ENCODE data around the gene ZC3H12C.
"Not testable (repeated sequence)": the region's sequence is repeated elsewhere in the genome, so short reads cannot be mapped to it uniquely, and the experiment has no call there.

The ZC3H12C gene

DNA sequence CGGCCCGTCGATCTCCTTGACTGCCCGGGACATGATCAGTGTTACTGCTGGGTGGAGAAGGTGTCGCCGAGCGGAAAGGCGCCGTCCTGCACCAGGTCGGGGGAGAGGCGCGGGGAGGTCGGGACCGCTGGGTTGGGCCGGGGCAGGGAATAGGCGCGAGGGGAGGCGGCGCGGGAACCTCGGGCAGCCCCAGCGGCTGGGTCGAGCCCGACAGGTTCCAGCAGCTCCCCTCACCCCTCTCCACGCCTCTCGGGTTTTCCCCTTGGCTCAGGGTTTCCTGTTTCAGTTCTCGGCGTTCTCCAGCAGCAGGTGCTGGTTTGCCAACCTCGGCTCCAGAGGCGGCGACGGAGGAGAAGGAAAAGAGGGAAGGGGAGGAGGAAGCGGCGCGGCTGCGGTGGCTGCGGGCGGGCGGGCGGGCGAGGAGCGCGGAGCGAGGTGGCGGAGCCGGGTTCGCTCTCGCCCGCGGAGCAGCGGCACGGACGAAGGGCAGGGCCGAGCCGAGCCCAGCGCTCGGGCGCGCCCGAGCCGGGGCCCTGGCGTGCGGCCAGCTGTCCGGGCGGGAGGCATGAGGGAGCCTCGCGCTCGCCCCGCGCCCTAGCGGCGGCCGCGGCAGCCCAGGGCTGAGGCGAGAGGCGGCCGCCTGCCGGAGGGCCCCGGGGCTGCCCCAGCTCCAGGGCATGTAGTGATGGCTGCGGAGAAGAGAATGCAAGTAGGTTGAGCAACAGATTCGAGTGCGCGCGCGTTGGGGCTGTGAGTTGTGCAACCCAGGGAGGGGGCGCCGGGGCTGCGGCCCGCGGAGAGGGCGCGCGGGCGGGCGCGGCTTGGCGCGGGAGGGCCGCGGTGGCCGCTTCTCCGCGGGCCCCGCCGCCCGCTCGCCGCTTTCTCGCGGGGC lies at the start of gene ZC3H12C:
Gene ZC3H12C (plus strand): TSS at position 878 of the 892 bp plus-strand sequence. CDS start 20 bp downstream, outside the sequence.
- DNase-seq: peak; percentile 82 to 84

DNA sequence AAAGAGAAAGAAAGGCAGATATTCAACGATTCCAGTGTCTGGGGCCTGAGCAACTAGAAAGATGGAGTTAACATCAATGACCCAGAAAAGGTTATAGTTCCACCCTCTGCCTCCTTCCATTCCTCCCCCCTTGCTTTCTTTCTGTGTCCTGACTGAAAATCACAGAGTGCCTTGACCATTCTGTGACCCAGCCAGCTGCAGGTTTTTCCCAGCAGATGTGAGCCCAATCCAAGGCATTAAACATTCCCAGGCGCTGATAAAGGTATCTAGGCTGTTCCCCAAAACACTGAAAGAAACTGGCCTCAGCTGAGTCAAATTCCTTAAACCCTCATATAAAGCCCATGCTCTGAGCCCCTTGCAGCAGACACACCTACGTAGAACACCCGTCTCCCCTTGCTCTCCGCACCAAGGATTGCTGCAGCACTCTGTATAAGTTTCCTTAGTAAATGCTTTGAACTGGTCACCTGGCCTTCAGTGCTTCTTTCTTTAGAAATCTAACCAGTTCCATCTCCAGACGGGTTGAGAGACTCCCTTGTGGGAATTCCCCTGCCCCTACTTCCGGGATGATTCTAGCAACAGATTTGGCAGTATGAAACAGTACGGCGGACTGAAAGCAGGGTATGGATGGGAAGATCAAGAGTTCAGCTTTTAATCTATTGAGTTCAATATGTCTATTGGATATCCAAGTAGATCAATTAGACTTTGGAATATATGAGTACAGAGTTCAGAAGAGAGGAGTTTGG lies 48.8 kb upstream of the ZC3H12C start:
- DNase-seq: no peak

DNA sequence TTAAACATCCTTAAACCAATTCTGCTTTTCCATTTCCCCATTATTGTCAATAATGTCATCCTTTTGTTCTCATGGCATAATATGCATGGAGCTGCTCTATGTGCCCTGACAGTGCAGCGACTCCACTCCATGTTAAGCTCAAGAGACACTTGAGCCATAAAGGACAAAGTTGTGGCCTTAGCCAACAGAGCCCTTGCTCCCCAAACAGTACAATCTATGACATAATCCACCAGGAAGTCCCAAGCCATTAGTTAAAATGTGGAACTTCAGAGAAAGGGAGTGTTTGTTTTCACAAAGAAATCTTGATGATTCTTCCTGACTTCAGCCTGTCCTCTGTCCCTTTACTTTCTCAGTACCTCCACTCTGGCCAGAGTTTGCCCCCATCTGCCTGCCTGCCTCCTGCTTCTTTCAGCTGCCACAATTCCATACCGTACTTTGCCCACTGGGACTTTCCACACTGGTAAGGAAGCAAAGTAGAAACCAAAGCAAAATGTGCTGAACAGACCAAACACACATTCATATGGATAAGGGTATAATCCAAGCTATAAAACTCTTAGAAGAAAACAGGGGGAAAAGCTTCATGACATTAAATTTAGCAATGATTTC lies 46.3 kb upstream of the ZC3H12C start:
- DNase-seq: no peak

DNA sequence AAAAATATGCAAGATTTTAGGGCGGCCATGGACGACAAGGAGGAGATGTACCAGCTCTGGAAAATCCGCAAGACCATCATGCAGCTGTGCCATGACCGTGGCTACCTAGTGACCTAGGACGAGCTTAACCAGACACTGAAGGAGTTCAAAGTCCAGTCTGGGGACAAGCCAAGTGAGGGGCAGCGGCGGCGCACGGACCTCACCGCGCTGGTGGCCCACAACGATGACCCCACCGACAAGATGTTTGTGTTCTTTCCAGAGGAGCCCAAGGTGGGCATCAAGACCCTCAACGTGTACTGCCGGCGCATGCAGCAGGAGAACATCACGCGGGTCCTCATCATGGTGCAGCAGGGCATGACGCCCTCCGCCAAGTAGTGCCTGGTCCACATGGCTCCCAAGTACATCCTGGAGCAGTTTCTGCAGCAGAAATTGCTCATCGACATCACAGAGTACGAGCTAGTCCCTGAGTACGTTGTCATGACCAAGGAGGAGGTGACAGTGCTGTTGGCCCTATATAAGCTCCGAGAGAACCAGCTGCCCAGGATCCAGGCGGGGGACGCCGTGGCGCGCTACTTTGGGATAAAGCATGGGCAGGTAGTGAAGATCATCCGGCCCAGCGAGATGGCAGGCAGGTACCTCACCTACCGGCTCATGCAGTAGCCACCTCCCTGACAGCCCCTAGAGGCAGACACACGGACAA lies 43.5 kb upstream of the ZC3H12C start:
- no peak for DNase-seq

DNA sequence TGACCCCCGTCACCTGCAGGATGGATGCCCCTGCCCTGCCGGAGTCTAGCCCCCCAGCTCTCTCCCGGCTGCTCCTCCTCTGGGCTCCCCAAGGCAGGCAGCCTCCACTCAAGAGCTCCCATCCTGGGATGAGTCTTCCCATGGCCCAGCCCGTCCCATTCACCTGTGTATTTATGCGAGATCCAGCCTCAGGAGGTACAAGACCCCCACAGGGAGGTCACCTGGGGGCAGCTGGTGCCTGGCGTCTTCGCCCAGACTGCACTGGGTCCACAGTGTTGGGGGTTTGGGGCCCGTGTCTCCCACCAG lies 43.0 kb upstream of the ZC3H12C start:
- no peak for DNase-seq

DNA sequence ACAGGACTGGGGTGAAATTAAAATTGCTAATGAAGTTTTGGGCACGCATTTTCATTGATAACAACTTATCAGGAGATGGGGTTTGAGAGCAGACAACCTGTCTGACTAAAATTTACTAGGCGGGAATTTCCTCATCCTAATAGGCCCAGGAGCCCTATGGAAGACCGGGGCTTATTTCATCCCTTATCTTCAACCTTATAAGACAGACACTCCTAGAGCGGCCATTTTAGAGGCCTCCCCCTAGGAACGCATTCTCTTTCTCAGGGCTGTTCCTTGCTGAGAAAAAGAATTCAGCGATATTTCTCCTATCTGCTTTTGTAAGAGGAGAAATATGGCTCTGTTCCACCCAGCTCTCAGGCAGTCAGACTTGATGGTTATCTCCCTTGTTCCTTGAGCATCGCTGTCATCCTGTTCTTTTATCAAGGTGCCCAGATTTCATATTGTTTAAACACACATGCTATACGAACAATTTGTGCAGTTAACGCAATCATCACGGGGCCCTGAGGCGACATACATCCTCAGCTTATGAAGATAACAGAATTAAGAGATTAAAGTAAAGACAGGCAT lies 39.3 kb upstream of the ZC3H12C start:
- DNase-seq: no peak

DNA sequence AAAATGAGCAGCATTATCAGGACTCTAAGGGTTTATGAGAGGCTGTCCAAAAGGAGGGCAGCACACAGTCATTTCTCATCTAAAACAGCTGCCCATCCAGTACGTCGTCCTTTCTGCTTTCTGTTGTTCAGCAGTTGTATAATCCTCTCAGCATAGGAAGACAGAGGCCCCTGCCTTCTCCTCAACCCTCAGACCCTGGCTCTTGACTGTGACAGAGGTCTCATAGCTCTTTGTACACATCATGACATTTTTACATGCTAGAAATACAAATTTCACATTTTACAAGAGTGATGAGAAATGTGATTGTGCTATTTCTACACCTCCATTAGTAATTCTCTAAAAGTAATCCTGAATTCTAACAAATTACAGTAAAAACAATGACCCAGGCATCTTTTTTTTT lies 36.2 kb upstream of the ZC3H12C start:
- DNase-seq: no peak

DNA sequence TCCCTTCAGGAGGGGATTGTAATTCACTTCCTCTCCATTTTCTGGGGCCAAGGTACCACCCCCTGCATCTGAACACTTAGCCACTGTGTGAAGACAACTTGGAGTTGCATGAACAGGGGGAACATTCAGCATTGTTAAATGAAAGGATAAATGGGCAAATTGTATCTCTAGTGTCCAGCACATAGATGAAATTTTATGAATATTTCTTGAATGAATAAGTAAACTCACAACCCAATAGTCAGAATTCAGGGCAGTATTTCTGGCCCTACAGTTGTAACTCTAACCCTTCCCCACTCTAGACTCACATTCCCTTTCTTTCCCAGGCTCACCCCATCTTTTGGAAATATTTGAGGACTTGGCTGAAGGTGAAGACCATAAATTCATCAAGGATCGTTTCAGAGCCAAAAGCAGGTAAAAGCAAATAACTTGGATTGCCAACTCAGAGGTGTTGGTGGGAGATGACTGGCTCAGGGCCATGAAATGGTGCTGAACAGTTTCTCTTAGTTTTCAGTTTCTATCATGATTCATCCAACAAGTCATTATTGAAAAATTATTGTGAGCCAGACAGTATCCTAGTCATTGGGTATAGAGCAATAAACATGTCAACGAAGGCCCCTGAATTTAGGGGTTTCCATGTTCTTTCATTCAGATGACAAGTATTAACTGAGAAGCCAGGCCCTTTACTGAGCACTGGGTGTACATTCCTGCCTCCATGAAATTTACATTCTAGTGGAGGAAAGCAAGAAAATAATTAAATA lies 33.3 kb upstream of the ZC3H12C start:
- no peak for DNase-seq

DNA sequence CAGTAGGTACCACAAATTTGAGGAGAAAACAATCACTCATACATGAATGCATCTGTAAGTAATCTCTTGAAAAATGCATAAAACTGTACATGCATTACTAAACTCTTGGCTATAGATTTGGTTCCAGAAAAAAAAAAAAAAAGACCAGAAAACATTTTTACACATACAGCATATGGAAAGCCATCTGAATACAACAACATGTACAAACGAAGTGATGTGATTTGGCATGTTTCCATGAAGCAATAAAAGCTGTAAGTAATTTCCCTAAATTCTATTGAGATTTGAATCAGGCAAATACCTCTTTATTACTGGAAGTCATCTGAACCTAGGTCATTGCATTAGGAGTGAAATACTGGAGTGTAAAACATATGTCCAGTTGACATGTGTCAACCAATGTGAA lies 31.9 kb upstream of the ZC3H12C start:
- DNase-seq: no peak

DNA sequence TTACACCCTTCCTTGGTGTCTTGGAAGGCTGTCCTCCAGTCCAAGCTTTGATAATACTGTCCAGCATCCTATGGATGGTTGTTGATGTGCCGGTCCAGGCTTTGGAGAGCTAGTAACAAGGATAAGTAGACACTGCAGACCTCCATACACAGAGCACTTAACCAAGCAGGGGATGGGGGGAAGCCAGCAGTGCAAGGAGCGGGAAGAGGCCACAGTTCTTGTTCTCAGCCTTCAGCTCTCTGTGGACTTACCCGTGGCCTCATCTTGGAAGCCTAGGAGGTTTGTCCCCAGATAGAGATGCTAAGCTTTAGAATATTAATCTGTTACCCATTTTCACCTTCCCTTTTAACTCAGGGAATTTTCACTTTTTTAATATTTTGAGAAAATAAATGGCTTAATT lies 30.9 kb upstream of the ZC3H12C start:
- no peak for DNase-seq

DNA sequence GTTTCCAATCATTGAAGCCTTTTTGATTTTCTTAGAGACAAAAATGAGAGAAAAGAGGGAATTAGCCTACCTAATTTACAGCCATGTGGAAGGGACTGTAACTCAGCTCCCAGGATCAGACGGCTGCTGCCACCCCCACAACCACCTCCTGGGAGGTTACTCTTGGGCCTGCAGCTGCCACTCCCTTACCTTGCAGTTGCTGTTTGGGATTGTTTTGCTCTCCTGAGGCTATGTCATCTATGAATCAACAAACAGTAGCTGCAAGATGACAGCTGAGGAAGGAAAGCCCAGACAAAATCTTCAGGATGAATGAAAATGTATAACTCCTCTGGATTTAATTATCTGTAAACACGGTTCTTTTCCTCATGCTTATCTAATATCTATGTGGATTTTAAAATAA lies 28.0 kb upstream of the ZC3H12C start:
- no peak for DNase-seq

DNA sequence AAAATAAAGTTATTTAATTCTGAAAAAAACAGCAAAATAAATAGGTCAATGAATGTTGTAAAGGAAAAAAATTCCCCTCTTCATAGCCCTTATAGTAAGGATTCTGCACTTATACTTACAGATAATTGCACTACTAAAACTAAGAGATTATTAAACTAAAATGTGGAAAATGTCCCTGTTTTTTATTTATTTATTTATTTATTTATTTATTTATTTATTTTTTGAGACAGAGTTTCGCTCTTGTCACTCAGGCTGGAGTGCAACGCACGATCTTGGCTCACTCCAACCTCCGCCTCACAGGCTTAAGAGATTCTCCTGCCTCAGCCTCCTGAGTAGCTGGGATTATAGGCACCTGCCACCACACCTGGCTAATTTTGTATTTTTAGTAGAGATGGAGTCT lies 25.2 kb upstream of the ZC3H12C start:
- DNase-seq: not testable (repeated sequence)

DNA sequence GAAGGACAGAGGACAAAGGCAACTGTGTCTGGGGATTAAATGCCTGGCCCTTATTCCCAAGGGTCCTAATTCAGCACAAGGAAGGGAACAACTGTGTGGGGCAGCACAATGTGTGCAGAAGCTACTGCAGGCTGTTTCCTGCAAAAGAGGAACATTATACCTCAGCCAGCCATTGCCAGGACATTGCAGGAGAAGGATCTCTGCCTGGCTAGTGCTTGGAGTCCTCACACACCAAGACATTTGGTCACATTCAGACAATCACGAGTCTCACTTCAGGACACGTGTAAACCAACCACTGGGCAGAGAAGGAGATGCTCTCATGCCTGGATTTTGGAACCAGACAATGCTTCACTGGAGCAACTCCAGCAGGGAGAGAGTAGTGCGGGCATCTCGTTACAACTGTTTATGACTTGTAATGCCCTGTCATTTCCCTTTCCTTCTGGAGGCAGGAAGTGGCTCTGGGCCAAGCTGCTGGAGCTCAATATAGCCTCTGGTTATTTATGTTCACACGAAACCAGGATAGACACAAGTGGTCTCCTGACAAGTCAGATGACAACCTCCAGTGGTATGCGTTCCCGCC lies 23.9 kb upstream of the ZC3H12C start:
- peak; percentile 29 to 61 for DNase-seq

DNA sequence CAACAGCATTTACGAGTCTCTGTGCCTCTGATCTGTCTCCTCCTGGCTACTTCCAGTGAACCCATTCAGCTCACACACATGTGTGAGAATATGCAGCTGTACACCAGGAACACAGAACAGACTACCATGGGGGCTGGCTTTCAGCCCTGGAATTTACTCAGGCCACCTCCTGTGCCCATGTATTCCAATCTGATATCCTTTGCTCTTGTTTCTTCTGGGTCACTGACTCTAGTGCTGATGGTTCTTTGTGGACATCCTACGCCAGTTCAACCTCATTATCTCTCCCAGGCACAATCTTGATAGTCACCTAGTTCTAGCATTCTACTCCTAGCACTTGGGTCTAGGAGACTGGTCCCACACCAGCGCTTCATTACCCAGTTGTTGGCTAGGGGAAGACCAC lies 23.0 kb upstream of the ZC3H12C start:
- no peak for DNase-seq

DNA sequence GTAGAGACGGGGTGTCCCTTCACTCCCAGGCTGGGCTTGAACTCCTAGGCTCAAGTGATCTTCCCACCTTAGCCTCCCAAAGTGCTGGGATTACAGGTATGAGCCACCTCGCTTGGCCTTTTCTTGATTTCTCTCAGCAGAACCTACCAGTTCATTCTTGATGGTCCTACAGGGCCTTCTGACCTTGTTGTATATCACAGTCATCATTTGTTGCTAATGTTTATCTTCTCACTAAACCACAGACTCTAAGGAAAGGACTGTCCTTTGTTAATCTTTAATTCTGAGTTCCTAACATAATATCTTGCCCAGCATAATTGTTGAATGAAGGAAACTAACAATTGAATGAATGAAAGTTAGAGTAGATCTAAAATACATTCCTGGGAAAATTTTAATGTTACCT lies 22.0 kb upstream of the ZC3H12C start:
- DNase-seq: no peak

DNA sequence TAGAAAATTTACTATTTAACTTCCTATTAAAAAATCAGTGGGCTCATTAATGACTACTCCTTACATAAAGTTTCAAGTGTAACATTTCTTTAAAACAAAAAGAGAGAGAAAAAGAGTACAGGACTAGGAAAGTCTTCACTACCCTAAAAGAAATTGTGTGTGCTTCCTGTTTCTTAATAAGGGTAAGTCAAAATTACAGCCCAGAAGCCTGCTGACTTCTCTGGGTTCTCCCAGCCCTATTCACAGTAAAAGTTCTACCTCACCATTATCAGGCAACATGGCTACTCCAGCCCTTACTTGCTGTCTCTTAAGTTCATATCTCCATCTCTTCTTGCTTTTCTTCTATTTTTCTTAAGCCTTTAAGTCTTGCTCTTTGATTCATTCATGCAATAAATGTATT lies 20.3 kb upstream of the ZC3H12C start:
- no peak for DNase-seq

DNA sequence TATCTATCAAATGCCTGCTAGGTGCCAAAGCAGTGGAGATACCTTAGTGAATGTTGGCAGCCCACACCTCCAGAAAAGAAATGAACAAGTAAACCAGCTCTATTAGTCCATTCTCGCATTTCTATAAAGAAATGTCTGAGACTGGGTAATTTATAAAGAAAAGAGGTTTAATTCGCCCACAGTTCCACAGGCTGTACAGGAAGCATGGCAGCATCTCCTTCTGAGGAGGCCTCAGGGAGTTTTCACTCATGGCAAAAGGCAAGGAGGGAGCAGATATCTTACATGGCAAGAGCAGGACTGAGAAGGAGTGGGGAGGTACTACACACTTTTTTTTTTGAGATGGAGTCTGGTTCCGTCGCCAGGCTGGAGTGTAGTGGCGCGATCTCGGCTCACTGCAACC lies 18.7 kb upstream of the ZC3H12C start:
- DNase-seq: no peak

DNA sequence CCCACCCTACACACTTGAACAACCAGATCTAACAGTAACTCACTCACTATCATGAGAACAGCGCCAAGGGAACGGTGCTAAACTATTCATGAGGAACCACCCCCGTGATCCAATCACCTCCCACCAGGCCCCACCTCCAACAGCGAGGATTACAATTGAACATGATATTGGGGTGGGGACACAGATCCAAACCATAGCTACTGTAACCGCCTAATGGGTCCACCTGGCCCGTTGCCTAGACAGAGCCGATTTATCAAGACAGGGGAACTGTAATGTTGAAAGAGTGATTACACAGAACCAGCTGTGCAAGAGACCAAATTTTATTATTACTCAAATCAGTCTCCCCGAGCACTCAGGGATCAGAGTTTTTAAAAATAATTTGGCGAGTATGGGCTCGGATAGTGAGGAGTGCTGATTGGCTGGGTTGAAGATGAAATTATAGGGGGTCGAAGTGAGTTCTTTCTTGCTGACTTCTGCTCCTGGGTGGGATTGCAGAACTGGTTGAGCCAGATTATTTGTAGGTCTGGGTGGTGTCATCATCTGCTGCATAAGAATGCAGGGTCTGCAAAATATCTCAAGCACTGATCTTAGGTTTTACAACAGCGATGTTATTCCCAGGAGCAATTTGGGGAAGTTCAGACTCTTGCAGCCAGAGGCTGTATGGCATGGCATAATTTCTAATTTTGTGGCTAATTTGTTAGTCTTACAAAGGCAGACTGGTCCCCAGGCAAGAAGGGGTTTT lies 17.9 kb upstream of the ZC3H12C start:
- no peak for DNase-seq

DNA sequence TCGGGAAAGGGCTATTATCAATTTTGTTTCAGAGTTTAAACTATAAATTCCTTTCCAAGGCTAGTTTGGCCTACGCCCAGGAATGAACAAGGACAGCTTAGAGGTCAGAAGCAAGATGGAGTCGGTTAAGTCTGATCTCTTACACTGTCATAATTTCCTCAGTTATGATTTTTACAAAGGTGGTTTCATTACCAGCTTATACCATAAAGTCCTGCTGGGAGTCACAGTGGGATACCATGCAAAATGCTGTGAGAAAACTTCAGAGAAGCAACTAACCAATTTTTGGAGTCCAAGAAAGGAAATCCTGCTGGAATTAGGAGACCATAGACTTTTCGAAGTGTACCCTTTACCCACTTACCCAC lies 17.4 kb upstream of the ZC3H12C start:
- DNase-seq: no peak

DNA sequence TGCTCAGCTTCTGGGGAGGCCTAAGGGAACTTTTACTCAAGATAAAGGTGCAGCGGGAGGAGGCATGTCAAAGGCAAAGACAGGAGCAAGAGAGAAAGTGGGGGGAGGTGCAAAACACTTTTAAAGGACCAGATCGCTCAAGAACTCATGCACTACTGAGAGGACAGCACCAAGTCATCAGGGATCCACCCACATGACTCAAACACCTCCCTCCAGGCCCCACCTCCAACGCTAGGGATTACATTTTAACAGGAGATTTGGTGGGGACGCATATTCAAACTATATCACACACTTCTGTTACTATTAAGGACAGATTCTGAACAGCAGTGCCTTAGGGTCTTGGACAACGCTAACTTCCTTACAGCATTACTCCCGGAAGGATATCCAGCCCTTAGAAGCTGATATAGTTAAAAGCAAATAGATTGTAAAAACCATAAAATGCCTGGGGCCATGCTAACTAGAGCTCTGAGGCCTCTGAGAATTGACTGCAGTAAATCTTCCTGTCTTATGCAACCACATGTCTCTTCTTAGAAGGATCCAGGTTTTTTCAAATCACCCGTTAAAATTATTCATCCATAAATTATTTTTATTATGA lies 16.7 kb upstream of the ZC3H12C start:
- DNase-seq: no peak

DNA sequence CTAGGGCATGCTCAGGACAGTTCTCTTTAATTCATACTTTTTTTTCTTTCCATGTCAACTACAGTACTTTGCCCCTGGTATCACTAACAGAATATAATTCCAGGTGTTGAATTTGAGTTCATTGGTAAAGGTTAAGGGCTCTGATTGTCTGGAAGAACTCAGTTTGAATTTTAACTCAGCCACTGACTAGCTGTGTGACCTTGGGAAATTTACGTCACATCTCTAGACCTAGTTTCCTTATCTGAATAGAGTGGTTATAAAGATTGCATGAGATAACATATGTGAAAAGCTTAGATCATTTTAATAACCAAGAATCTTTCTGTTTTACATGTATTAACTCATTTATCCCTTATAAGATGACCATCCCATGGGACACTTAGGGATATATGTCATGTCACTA lies 15.8 kb upstream of the ZC3H12C start:
- no peak for DNase-seq

All from SHP77 (cell line).